GM23338 (cell line): ENCODE data around the gene MID1.

Experiments used
- CREB1 ChIP-seq: fragments of 250-450 bp; sonication (Bioruptor Pico); IDR thresholded peaks from 2 replicates; pipeline ENCODE4 v1.5.0; 2020; ENCODE audit warnings: low read depth, mild to moderate bottlenecking, moderate library complexity
- EZH2 ChIP-seq: fragments of 200-600 bp; sonication (generic); IDR thresholded peaks from one replicate; pipeline ENCODE4 v1.8.0; 2017; ENCODE audit warnings: antibody characterized with exemption, mild to moderate bottlenecking, low read depth; ENCODE audit not compliant: unreplicated experiment
- EZH2phosphoT487 ChIP-seq: fragments of 200-600 bp; sonication (generic); IDR thresholded peaks from one replicate; pipeline ENCODE4 v1.8.1; 2018; ENCODE audit warnings: antibody characterized with exemption; ENCODE audit not compliant: unreplicated experiment
- JUNB ChIP-seq: IDR thresholded peaks from one replicate; pipeline ENCODE4 v1.6.1; 2016; ENCODE audit warnings: antibody characterized with exemption; ENCODE audit not compliant: unreplicated experiment
- NANOG ChIP-seq: IDR thresholded peaks from 2 replicates; pipeline ENCODE4 v1.6.1; 2016; ENCODE audit warnings: antibody characterized with exemption, borderline replicate concordance
- POLR2AphosphoS5 ChIP-seq: IDR thresholded peaks from 2 replicates; pipeline ENCODE4 v1.6.1; 2016; ENCODE audit warnings: antibody characterized with exemption, low read depth
- STAT1 ChIP-seq: IDR thresholded peaks from one replicate; pipeline ENCODE4 v1.6.1; 2016; ENCODE audit warnings: antibody characterized with exemption; ENCODE audit not compliant: unreplicated experiment
- ZNF331 ChIP-seq: fragments of 250-450 bp; sonication (Bioruptor Pico); IDR thresholded peaks from 2 replicates; pipeline ENCODE4 v1.5.0; 2020; ENCODE audit warnings: low read depth, mild to moderate bottlenecking, moderate library complexity
- TF ChIP-seq, protein P1 (sequence below), 2 experiments: fragments of 200-600 bp in 1 of 2; sonication (generic) in 1 of 2; conservative IDR thresholded peaks; 2 replicates each; pipeline versions ENCODE4 v1.5.1 to v1.6.1; 2016 to 2017; ENCODE audit warnings: antibody characterized with exemption in 2 of 2, low read depth in 2 of 2, mild to moderate bottlenecking in 2 of 2, moderate library complexity in 1 of 2
- TF ChIP-seq, protein P2 (sequence below): IDR thresholded peaks from one replicate; pipeline ENCODE4 v1.6.1; 2018; ENCODE audit warnings: antibody characterized with exemption; ENCODE audit not compliant: unreplicated experiment
- TF ChIP-seq, protein P3 (sequence below): fragments of 250-450 bp; sonication (Bioruptor Pico); IDR thresholded peaks from 2 replicates; pipeline ENCODE4 v1.5.0; 2020; ENCODE audit warnings: mild to moderate bottlenecking, moderate library complexity
- TF ChIP-seq, protein P4 (sequence below): IDR thresholded peaks from 2 replicates; pipeline ENCODE4 v1.6.1; 2016; ENCODE audit warnings: antibody characterized with exemption

DNA sequence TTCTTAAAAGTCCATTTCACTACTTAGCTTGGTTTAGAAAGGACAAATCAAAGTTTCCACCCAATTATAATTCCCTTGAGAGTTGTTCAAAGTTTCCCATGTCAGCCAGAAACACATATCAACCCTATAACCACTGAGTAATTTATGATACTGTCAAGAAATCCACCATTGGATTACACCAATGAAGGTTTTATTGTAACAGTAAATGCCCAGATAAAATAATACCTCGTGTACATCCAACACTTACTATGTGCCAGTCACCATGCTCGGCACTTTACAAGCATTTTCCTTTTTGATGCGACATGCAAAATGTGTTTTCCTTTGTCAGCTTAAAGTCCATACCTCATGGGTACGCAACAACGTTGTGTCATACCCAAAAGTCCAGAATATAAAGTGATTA lies 64.0 kb downstream of the MID1 start:
- TF ChIP-seq, protein P1, sequence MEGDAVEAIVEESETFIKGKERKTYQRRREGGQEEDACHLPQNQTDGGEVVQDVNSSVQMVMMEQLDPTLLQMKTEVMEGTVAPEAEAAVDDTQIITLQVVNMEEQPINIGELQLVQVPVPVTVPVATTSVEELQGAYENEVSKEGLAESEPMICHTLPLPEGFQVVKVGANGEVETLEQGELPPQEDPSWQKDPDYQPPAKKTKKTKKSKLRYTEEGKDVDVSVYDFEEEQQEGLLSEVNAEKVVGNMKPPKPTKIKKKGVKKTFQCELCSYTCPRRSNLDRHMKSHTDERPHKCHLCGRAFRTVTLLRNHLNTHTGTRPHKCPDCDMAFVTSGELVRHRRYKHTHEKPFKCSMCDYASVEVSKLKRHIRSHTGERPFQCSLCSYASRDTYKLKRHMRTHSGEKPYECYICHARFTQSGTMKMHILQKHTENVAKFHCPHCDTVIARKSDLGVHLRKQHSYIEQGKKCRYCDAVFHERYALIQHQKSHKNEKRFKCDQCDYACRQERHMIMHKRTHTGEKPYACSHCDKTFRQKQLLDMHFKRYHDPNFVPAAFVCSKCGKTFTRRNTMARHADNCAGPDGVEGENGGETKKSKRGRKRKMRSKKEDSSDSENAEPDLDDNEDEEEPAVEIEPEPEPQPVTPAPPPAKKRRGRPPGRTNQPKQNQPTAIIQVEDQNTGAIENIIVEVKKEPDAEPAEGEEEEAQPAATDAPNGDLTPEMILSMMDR (conservative IDR thresholded peaks at IDR 0.05; ENCODE audit: low read depth in 2 of 2), result no peak
- TF ChIP-seq EZH2 (no peak), CREB1 (no peak), POLR2AphosphoS5 (no peak), STAT1 (no peak), NANOG (no peak), JUNB (no peak), EZH2phosphoT487 (no peak), ZNF331 (CRISPR knock-in tag) (no peak)
- TF ChIP-seq, protein P2, sequence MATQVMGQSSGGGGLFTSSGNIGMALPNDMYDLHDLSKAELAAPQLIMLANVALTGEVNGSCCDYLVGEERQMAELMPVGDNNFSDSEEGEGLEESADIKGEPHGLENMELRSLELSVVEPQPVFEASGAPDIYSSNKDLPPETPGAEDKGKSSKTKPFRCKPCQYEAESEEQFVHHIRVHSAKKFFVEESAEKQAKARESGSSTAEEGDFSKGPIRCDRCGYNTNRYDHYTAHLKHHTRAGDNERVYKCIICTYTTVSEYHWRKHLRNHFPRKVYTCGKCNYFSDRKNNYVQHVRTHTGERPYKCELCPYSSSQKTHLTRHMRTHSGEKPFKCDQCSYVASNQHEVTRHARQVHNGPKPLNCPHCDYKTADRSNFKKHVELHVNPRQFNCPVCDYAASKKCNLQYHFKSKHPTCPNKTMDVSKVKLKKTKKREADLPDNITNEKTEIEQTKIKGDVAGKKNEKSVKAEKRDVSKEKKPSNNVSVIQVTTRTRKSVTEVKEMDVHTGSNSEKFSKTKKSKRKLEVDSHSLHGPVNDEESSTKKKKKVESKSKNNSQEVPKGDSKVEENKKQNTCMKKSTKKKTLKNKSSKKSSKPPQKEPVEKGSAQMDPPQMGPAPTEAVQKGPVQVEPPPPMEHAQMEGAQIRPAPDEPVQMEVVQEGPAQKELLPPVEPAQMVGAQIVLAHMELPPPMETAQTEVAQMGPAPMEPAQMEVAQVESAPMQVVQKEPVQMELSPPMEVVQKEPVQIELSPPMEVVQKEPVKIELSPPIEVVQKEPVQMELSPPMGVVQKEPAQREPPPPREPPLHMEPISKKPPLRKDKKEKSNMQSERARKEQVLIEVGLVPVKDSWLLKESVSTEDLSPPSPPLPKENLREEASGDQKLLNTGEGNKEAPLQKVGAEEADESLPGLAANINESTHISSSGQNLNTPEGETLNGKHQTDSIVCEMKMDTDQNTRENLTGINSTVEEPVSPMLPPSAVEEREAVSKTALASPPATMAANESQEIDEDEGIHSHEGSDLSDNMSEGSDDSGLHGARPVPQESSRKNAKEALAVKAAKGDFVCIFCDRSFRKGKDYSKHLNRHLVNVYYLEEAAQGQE, result no peak
- TF ChIP-seq, protein P3, sequence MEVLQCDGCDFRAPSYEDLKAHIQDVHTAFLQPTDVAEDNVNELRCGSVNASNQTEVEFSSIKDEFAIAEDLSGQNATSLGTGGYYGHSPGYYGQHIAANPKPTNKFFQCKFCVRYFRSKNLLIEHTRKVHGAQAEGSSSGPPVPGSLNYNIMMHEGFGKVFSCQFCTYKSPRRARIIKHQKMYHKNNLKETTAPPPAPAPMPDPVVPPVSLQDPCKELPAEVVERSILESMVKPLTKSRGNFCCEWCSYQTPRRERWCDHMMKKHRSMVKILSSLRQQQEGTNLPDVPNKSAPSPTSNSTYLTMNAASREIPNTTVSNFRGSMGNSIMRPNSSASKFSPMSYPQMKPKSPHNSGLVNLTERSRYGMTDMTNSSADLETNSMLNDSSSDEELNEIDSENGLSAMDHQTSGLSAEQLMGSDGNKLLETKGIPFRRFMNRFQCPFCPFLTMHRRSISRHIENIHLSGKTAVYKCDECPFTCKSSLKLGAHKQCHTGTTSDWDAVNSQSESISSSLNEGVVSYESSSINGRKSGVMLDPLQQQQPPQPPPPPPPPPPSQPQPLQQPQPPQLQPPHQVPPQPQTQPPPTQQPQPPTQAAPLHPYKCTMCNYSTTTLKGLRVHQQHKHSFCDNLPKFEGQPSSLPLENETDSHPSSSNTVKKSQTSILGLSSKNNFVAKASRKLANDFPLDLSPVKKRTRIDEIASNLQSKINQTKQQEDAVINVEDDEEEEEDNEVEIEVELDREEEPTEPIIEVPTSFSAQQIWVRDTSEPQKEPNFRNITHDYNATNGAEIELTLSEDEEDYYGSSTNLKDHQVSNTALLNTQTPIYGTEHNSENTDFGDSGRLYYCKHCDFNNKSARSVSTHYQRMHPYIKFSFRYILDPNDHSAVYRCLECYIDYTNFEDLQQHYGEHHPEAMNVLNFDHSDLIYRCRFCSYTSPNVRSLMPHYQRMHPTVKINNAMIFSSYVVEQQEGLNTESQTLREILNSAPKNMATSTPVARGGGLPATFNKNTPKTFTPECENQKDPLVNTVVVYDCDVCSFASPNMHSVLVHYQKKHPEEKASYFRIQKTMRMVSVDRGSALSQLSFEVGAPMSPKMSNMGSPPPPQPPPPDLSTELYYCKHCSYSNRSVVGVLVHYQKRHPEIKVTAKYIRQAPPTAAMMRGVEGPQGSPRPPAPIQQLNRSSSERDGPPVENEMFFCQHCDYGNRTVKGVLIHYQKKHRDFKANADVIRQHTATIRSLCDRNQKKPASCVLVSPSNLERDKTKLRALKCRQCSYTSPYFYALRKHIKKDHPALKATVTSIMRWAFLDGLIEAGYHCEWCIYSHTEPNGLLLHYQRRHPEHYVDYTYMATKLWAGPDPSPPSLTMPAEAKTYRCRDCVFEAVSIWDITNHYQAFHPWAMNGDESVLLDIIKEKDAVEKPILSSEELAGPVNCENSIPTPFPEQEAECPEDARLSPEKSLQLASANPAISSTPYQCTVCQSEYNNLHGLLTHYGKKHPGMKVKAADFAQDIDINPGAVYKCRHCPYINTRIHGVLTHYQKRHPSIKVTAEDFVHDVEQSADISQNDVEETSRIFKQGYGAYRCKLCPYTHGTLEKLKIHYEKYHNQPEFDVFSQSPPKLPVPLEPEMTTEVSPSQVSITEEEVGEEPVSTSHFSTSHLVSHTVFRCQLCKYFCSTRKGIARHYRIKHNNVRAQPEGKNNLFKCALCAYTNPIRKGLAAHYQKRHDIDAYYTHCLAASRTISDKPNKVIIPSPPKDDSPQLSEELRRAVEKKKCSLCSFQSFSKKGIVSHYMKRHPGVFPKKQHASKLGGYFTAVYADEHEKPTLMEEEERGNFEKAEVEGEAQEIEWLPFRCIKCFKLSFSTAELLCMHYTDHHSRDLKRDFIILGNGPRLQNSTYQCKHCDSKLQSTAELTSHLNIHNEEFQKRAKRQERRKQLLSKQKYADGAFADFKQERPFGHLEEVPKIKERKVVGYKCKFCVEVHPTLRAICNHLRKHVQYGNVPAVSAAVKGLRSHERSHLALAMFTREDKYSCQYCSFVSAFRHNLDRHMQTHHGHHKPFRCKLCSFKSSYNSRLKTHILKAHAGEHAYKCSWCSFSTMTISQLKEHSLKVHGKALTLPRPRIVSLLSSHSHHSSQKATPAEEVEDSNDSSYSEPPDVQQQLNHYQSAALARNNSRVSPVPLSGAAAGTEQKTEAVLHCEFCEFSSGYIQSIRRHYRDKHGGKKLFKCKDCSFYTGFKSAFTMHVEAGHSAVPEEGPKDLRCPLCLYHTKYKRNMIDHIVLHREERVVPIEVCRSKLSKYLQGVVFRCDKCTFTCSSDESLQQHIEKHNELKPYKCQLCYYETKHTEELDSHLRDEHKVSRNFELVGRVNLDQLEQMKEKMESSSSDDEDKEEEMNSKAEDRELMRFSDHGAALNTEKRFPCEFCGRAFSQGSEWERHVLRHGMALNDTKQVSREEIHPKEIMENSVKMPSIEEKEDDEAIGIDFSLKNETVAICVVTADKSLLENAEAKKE (CRISPR knock-in tag), result no peak
- TF ChIP-seq, protein P4, sequence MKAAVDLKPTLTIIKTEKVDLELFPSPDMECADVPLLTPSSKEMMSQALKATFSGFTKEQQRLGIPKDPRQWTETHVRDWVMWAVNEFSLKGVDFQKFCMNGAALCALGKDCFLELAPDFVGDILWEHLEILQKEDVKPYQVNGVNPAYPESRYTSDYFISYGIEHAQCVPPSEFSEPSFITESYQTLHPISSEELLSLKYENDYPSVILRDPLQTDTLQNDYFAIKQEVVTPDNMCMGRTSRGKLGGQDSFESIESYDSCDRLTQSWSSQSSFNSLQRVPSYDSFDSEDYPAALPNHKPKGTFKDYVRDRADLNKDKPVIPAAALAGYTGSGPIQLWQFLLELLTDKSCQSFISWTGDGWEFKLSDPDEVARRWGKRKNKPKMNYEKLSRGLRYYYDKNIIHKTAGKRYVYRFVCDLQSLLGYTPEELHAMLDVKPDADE, result no peak
